H1 (cell line): ENCODE data around the gene ACBD5. TPM values are rescaled to one million over a fixed set of nuclear protein-coding genes. Genes with fewer than 3 reads are reported as not detected.

Experiments
- CTCF ChIA-PET: fragments of 300-600 bp; sonication (Branson Sonifier 250); formaldehyde crosslinking; loops from one replicate; lab custom pipeline; 2021; ENCODE audit not compliant: partially characterized antibody; lab: Charles Lee
- POLR2A ChIA-PET: fragments of 300-600 bp; sonication (Branson Sonifier 250); formaldehyde crosslinking; loops from one replicate; lab custom pipeline; 2021; ENCODE audit warnings: inconsistent platforms; ENCODE audit not compliant: partially characterized antibody; lab: Charles Lee
- DNase-seq, 2 experiments: peaks; one replicate each; pipeline versions ENCODE4 v3.0.0 to v3.0.0-alpha.2; 2010 to 2022; ENCODE audit warnings: low spot score in 2 of 2, low read depth in 1 of 2, mixed read lengths in 1 of 2
- FAIRE-seq: peaks from 2 replicates; lab custom pipeline; 2011; peaks lifted over from hg19 to GRCh38; lab: Jason Lieb, UNC
- H2AFZ ChIP-seq: 2 replicates; pipeline ENCODE4 v1.8.1; 2012; ENCODE audit warnings: low read length, inconsistent platforms
- H2AK5ac ChIP-seq: 2 replicates; pipeline ENCODE4 v1.6.1; 2013; ENCODE audit warnings: low read depth, low read length
- H2BK120ac ChIP-seq: replicated peaks from 2 replicates; pipeline ENCODE3; 2013; ENCODE audit warnings: low read depth, low read length, inconsistent platforms
- H2BK12ac ChIP-seq: 2 replicates; pipeline ENCODE4 v1.6.1; 2013; ENCODE audit warnings: low read depth, low read length
- H2BK15ac ChIP-seq: 2 replicates; pipeline ENCODE4 v1.6.1; 2013; ENCODE audit warnings: low read length
- H2BK20ac ChIP-seq: 2 replicates; pipeline ENCODE4 v1.6.1; 2013; ENCODE audit warnings: low read length
- H2BK5ac ChIP-seq: 2 replicates; pipeline ENCODE4 v1.6.1; 2013; ENCODE audit warnings: low read depth, low read length
- H3K14ac ChIP-seq: 2 replicates; pipeline ENCODE4 v1.6.1; 2013; ENCODE audit warnings: inconsistent platforms; ENCODE audit not compliant: insufficient read length
- H3K18ac ChIP-seq: 2 replicates; pipeline ENCODE4 v1.6.1; 2013; ENCODE audit warnings: low read length; ENCODE audit errors: extremely low read depth
- H3K23ac ChIP-seq: 2 replicates; pipeline ENCODE4 v1.6.1; 2013; ENCODE audit warnings: inconsistent platforms; ENCODE audit not compliant: insufficient read length
- H3K23me2 ChIP-seq: 2 replicates; pipeline ENCODE4 v1.6.1; 2013; ENCODE audit warnings: low read depth, low read length
- H3K27ac ChIP-seq: 2 replicates; pipeline ENCODE4 v1.6.1; 2011; ENCODE audit warnings: low read depth, low read length, inconsistent platforms
- H3K27me3 ChIP-seq, 4 experiments: replicated peaks in 1 of 4; 1 replicate in 1 of 4; 2 replicates in 3 of 4; pipeline versions ENCODE4 v1.6.1 to v1.8.1; 2011 to 2013; ENCODE audit warnings: low read length in 3 of 4, mild to moderate bottlenecking in 3 of 4, inconsistent platforms in 2 of 4, mixed read lengths in 2 of 4, moderate library complexity in 1 of 4; ENCODE audit not compliant: control insufficient read depth in 3 of 4, insufficient read depth in 3 of 4; ENCODE audit errors: extremely low read depth in 1 of 4
- H3K36me3 ChIP-seq, 4 experiments: 2 replicates each; pipeline versions ENCODE4 v1.6.1 to v1.8.1; 2011 to 2013; ENCODE audit warnings: mild to moderate bottlenecking in 4 of 4, low read length in 3 of 4, moderate library complexity in 2 of 4, control low read depth in 1 of 4, inconsistent platforms in 1 of 4; ENCODE audit not compliant: insufficient read depth in 4 of 4, control insufficient read depth in 2 of 4
- H3K4ac ChIP-seq: replicated peaks from 2 replicates; pipeline ENCODE3; 2013; ENCODE audit warnings: low read length, low read depth, mixed read lengths, inconsistent platforms; ENCODE audit not compliant: insufficient read length
- H3K4me1 ChIP-seq, 4 experiments: replicated peaks in 1 of 4; 1 replicate in 1 of 4; 2 replicates in 3 of 4; pipeline versions ENCODE4 v1.6.1 to v1.8.1; 2011 to 2013; ENCODE audit warnings: low read length in 3 of 4, inconsistent platforms in 2 of 4, mixed read lengths in 1 of 4; ENCODE audit not compliant: insufficient read depth in 4 of 4, control insufficient read depth in 3 of 4
- H3K4me2 ChIP-seq, 2 experiments: 2 replicates each; pipeline versions ENCODE4 v1.6.1 to v1.8.1; 2011 to 2013; ENCODE audit warnings: low read depth in 2 of 2, low read length in 2 of 2, control low read depth in 1 of 2, inconsistent platforms in 1 of 2, mild to moderate bottlenecking in 1 of 2; ENCODE audit not compliant: insufficient read depth in 1 of 2
- H3K4me3 ChIP-seq, 4 experiments: fragments of 200-600, 300-600 bp in 1 of 4; sonication (generic), shearing (Covaris generic), sonication (Bioruptor Twin) in 1 of 4; 2 replicates each; pipeline versions ENCODE4 v1.5.1 to v1.8.1; 2011 to 2016; ENCODE audit warnings: low read length in 4 of 4, low read depth in 3 of 4, control low read depth in 2 of 4, inconsistent platforms in 2 of 4, mild to moderate bottlenecking in 2 of 4, mixed read lengths in 1 of 4, moderate library complexity in 1 of 4; ENCODE audit not compliant: insufficient read depth in 2 of 4; ENCODE audit errors: extremely low read depth in 1 of 4
- H3K56ac ChIP-seq: replicated peaks from 2 replicates; pipeline ENCODE3; 2013; ENCODE audit warnings: low read depth, mild to moderate bottlenecking, mixed read lengths, low read length, inconsistent platforms; ENCODE audit not compliant: insufficient read length
- H3K79me1 ChIP-seq: 2 replicates; pipeline ENCODE4 v1.6.1; 2013; ENCODE audit warnings: low read depth, low read length, control low read depth
- H3K79me2 ChIP-seq, 2 experiments: 2 replicates each; pipeline versions ENCODE4 v1.6.1 to v1.8.1; 2012 to 2013; ENCODE audit warnings: low read length in 2 of 2, mild to moderate bottlenecking in 2 of 2, inconsistent platforms in 1 of 2; ENCODE audit not compliant: insufficient read depth in 2 of 2, control insufficient read depth in 1 of 2
- H3K9ac ChIP-seq, 4 experiments: replicated peaks in 1 of 4; 1 replicate in 1 of 4; 2 replicates in 3 of 4; pipeline versions ENCODE4 v1.6.1 to v1.8.1; 2011 to 2013; ENCODE audit warnings: low read depth in 3 of 4, low read length in 3 of 4, control low read depth in 2 of 4, mild to moderate bottlenecking in 2 of 4, moderate library complexity in 2 of 4, inconsistent platforms in 1 of 4; ENCODE audit errors: extremely low read depth in 1 of 4
- H3K9me3 ChIP-seq, 2 experiments: 2 replicates each; pipeline versions ENCODE4 v1.6.1 to v1.8.1; 2012 to 2013; ENCODE audit warnings: mild to moderate bottlenecking in 2 of 2, moderate library complexity in 2 of 2, control low read depth in 1 of 2, inconsistent platforms in 1 of 2, low read depth in 1 of 2, low read length in 1 of 2, mixed read lengths in 1 of 2; ENCODE audit not compliant: insufficient read depth in 2 of 2
- H4K20me1 ChIP-seq, 2 experiments: replicated peaks in 1 of 2; 2 replicates each; pipeline versions ENCODE3 to v1.8.1; 2011 to 2013; ENCODE audit warnings: inconsistent platforms in 2 of 2, low read length in 2 of 2, mild to moderate bottlenecking in 1 of 2; ENCODE audit not compliant: insufficient read depth in 2 of 2, control insufficient read depth in 1 of 2
- H4K5ac ChIP-seq: 2 replicates; pipeline ENCODE4 v1.6.1; 2013; ENCODE audit warnings: low read length, low read depth, mixed read lengths, inconsistent platforms; ENCODE audit not compliant: insufficient read length
- H4K8ac ChIP-seq: 2 replicates; pipeline ENCODE4 v1.8.0; 2013; ENCODE audit warnings: mild to moderate bottlenecking, moderate library complexity, low read length, inconsistent platforms; ENCODE audit not compliant: insufficient read depth; ENCODE audit errors: extremely low read depth
- H4K91ac ChIP-seq: replicated peaks from 2 replicates; pipeline ENCODE3; 2013; ENCODE audit warnings: low read length, mixed read lengths, inconsistent platforms; ENCODE audit not compliant: insufficient read length
- ATF3 ChIP-seq: IDR thresholded peaks from 2 replicates; pipeline ENCODE4 v1.6.1; 2011; ENCODE audit warnings: low read depth, mild to moderate bottlenecking, low read length; ENCODE audit not compliant: insufficient read depth
- polyA plus RNA-seq, 7 experiments: library from polyadenylated mRNA; depleted of rRNA in 3 of 7; stranded (reverse) in 5 of 7; unstranded in 2 of 7; fragments of >200 nt in 5 of 7; fragments of 200-250 nt in 2 of 7; gene quantifications; 1 replicate in 5 of 7; 2 replicates in 1 of 7; 4 replicates in 1 of 7; pipeline versions ENCODE4 v1.2.1 to v1.2.3, GENCODE V29; 2011 to 2013; ENCODE audit warnings: missing spikeins in 2 of 7, mixed read lengths in 2 of 7
- total RNA-seq: library from RNA; stranded (reverse); fragmentation: NEBNext Ultra II Directional; extraction: Animal tissue kit (Norgen Biotek cat#: 25700); gene quantifications from 2 replicates; pipeline ENCODE4 v1.2.1, GENCODE V29; 2021

The ACBD5 gene
- total and polyA plus RNA-seq, 2 of the 8 experiments (the other 6 are each of a cell fraction or from before 2014, with no cell fraction given) = 4.6 to 15.9 TPM

GRCh38 chr10:27152687-27153086 is 87.9 kb downstream of the ACBD5 start:
- peaks cover 0 to 19% (median 5%) of the 10 kb centered on the region in 4 experiments; a peak in 5 of 8 replicates for H3K36me3 ChIP-seq
- no peak overlapping the region for H4K5ac ChIP-seq
- no peak overlapping the region for H2AK5ac ChIP-seq
- H4K91ac ChIP-seq = no peak overlapping the region
- no peak overlapping the region for H4K8ac ChIP-seq
- H3K4ac ChIP-seq = no peak overlapping the region
- no peak overlapping the region for H2BK120ac ChIP-seq
- H3K56ac ChIP-seq = peak overlapping the region; percentile 62
- no peak for DNase-seq
- peak overlapping the region; percentile 78 to 91 for H3K4me2 ChIP-seq
- peaks cover 38 to 87% of the 10 kb centered on the region in 2 experiments for H3K79me2 ChIP-seq
- H3K79me1 ChIP-seq = peaks cover 4% of the 10 kb centered on the region
- ChIA-PET CTCF (interaction anchor here (0.7 kb wide), 1 partner anchor 66 kb away, joined by 3 read pairs; no protein-coding TSS in a partner anchor), POLR2A (interaction anchor here (4.9 kb wide), 1 partner anchor 10 kb away, joined by 48 read pairs; no protein-coding TSS in a partner anchor)
- TF ChIP-seq ATF3 = no peak
- H3K27ac ChIP-seq = no peak overlapping the region
- peaks cover 5 to 8% of the 10 kb centered on the region in 2 experiments for H4K20me1 ChIP-seq
- H3K4me3 ChIP-seq = peak overlapping the region; percentile 95 to 100 (median 98); a peak in 7 of 8 replicates
- no peak overlapping the region for H3K18ac ChIP-seq
- peaks cover 0 to 3% (median 0%) of the 10 kb centered on the region in 4 experiments; a peak in 4 of 7 replicates for H3K4me1 ChIP-seq
- no peak overlapping the region for H2BK15ac ChIP-seq
- H2BK20ac ChIP-seq = no peak overlapping the region
- no peak overlapping the region for H2BK12ac ChIP-seq
- H3K14ac ChIP-seq = no peak overlapping the region
- no peak overlapping the region for H2AFZ ChIP-seq
- H3K9ac ChIP-seq = peak overlapping the region in 1 of 4 experiments; percentile 50; a peak in 1 of 7 replicates
- no peak overlapping the region for H3K23ac ChIP-seq
- H3K9me3 ChIP-seq = no peaks in the 10 kb centered on the region
- H2BK5ac ChIP-seq = no peak overlapping the region
- H3K27me3 ChIP-seq = no peaks in the 10 kb centered on the region
- no peak for FAIRE-seq
- peaks cover 4% of the 10 kb centered on the region for H3K23me2 ChIP-seq
